PC-3 (cell line): ENCODE measurements around the gene MYLK.
"Not testable (repeated sequence)": the region's sequence is repeated elsewhere in the genome, so short reads cannot be mapped to it uniquely, and the experiment has no call there.

Experiments used
- EZH2 ChIP-seq: fragments of 300-600 bp; sonication (generic); IDR thresholded peaks from one replicate; pipeline ENCODE4 v1.6.1; 2017; ENCODE audit warnings: antibody characterized with exemption, mild to moderate bottlenecking, low read length; ENCODE audit not compliant: unreplicated experiment
- EZH2phosphoT487 ChIP-seq: fragments of 300-600 bp; sonication (generic); IDR thresholded peaks from 2 replicates; pipeline ENCODE4 v1.6.1; 2018; ENCODE audit warnings: mild to moderate bottlenecking, antibody characterized with exemption, low read length, borderline replicate concordance
- TF ChIP-seq, protein P1 (sequence below): fragments of 300-600 bp; sonication (generic); conservative IDR thresholded peaks from 2 replicates; pipeline ENCODE4 v1.5.1; 2017; ENCODE audit warnings: antibody characterized with exemption, low read depth, mild to moderate bottlenecking, low read length

DNA sequence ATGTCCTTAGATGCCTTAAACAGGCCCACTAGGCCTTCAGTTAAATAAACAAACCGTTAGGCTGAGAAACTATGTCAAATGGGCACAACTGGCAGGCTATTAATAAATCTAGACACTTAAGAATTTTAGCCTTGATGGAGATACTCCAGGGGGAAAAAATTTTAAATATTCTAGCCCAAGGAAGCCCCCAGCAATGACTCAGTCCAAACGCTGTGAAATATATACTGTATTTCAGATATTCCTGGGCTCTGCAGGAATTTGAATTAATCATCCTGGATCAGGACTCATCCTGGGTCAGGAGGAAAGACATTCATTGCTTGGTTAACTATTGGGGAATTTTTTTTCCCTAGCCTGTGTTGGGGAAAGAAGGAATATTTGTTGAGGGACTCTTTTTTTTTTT, 166.7 kb downstream of the MYLK start:
- TF ChIP-seq, protein P1, sequence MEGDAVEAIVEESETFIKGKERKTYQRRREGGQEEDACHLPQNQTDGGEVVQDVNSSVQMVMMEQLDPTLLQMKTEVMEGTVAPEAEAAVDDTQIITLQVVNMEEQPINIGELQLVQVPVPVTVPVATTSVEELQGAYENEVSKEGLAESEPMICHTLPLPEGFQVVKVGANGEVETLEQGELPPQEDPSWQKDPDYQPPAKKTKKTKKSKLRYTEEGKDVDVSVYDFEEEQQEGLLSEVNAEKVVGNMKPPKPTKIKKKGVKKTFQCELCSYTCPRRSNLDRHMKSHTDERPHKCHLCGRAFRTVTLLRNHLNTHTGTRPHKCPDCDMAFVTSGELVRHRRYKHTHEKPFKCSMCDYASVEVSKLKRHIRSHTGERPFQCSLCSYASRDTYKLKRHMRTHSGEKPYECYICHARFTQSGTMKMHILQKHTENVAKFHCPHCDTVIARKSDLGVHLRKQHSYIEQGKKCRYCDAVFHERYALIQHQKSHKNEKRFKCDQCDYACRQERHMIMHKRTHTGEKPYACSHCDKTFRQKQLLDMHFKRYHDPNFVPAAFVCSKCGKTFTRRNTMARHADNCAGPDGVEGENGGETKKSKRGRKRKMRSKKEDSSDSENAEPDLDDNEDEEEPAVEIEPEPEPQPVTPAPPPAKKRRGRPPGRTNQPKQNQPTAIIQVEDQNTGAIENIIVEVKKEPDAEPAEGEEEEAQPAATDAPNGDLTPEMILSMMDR = not testable (repeated sequence)
- not testable (repeated sequence) for TF ChIP-seq EZH2phosphoT487, EZH2
